IMR-90 (cell line): ENCODE results near the gene TUBGCP3. TPM values are rescaled to one million over a fixed set of nuclear protein-coding genes. Genes with fewer than 3 reads are reported as not detected.

Experiments
- ATAC-seq: fragments of 200-7000 bp; cut with Tn5 transposase; 2 replicates; pipeline ENCODE4 v1.9.1; 2020; ENCODE audit warnings: low read depth, mild to moderate bottlenecking, moderate library complexity
- BruUV-seq: library from RNA; stranded (reverse); fragments of 400-500 nt; replicated peaks from 2 replicates; lab custom pipeline; 2021; lab: Mats Ljungman, UMichigan
- CTCF ChIA-PET: fragments of 300-600 bp; formaldehyde crosslinking; extraction: SDS; loops from one replicate; lab custom pipeline; 2021; ENCODE audit warnings: antibody characterized with exemption; lab: Yijun Ruan, JAX
- POLR2A ChIA-PET: fragments of 300-600 bp; sonication (Branson Sonifier 250); formaldehyde crosslinking; loops from one replicate; lab custom pipeline; 2022; ENCODE audit warnings: antibody characterized with exemption; ENCODE audit not compliant: unreplicated experiment; lab: Charles Lee
- DNase-seq: peaks from one replicate; pipeline ENCODE4 v3.0.0; 2013
- H2AFZ ChIP-seq: replicated peaks from 2 replicates; pipeline ENCODE3; 2013; ENCODE audit warnings: low read length, mild to moderate bottlenecking; ENCODE audit not compliant: poor library complexity
- H2AK5ac ChIP-seq: 2 replicates; pipeline ENCODE4 v1.6.1; 2013; ENCODE audit warnings: low read depth, low read length, inconsistent platforms
- H2AK9ac ChIP-seq: replicated peaks from 2 replicates; pipeline ENCODE3; 2013; ENCODE audit warnings: mild to moderate bottlenecking, low read depth, low read length, moderate library complexity; ENCODE audit not compliant: poor library complexity
- H2BK120ac ChIP-seq: 2 replicates; pipeline ENCODE4 v1.6.1; 2013; ENCODE audit warnings: low read depth, low read length, inconsistent platforms
- H2BK15ac ChIP-seq: 3 replicates; pipeline ENCODE4 v1.6.1; 2013; ENCODE audit warnings: low read depth, low read length, inconsistent platforms
- H2BK20ac ChIP-seq: 2 replicates; pipeline ENCODE4 v1.6.1; 2013; ENCODE audit warnings: low read depth, mild to moderate bottlenecking, inconsistent platforms, low read length, moderate library complexity
- H2BK5ac ChIP-seq: 2 replicates; pipeline ENCODE4 v1.6.1; 2013; ENCODE audit warnings: mild to moderate bottlenecking, low read depth, low read length, inconsistent platforms; ENCODE audit not compliant: poor library complexity, severe bottlenecking
- H3K14ac ChIP-seq: replicated peaks from 2 replicates; pipeline ENCODE4 v1.6.1; 2013; ENCODE audit warnings: low read depth, low read length, inconsistent platforms
- H3K18ac ChIP-seq: 2 replicates; pipeline ENCODE4 v1.6.1; 2013; ENCODE audit warnings: low read depth, low read length, control low read depth
- H3K23ac ChIP-seq: 2 replicates; pipeline ENCODE4 v1.6.1; 2013; ENCODE audit warnings: low read depth, low read length, inconsistent platforms
- H3K27ac ChIP-seq: 2 replicates; pipeline ENCODE4 v1.5.1; 2013; ENCODE audit warnings: mild to moderate bottlenecking, control low read depth, low read length; ENCODE audit not compliant: insufficient read depth
- H3K27me3 ChIP-seq: 2 replicates; pipeline ENCODE4 v1.6.1; 2013; ENCODE audit warnings: low read length; ENCODE audit not compliant: control insufficient read depth, insufficient read depth
- H3K36me3 ChIP-seq: 2 replicates; pipeline ENCODE4 v1.6.1; 2013; ENCODE audit warnings: low read length, mixed read lengths; ENCODE audit not compliant: control insufficient read depth, insufficient read depth
- H3K4ac ChIP-seq: 2 replicates; pipeline ENCODE4 v1.6.1; 2013; ENCODE audit warnings: low read depth, low read length, inconsistent platforms
- H3K4me1 ChIP-seq: 2 replicates; pipeline ENCODE4 v1.6.1; 2013; ENCODE audit warnings: low read length, mixed read lengths; ENCODE audit not compliant: control insufficient read depth, insufficient read depth
- H3K4me2 ChIP-seq: 2 replicates; pipeline ENCODE4 v1.6.1; 2013; ENCODE audit warnings: low read depth, mild to moderate bottlenecking, control low read depth, low read length, moderate library complexity
- H3K4me3 ChIP-seq: 2 replicates; pipeline ENCODE4 v1.5.1; 2013; ENCODE audit warnings: low read depth, mild to moderate bottlenecking, control low read depth, low read length, moderate library complexity; ENCODE audit not compliant: insufficient read depth
- H3K56ac ChIP-seq: 2 replicates; pipeline ENCODE4 v1.6.1; 2013; ENCODE audit warnings: low read length, inconsistent platforms; ENCODE audit not compliant: insufficient read depth; ENCODE audit errors: extremely low read depth
- H3K79me1 ChIP-seq, 2 experiments: 2 replicates each; pipeline ENCODE4 v1.6.1; 2013; ENCODE audit warnings: low read length in 2 of 2, inconsistent platforms in 1 of 2, low read depth in 1 of 2
- H3K9ac ChIP-seq: 2 replicates; pipeline ENCODE4 v1.6.1; 2013; ENCODE audit warnings: low read depth, low read length, control low read depth
- H3K9me1 ChIP-seq: 2 replicates; pipeline ENCODE4 v1.6.1; 2013; ENCODE audit warnings: low read length, inconsistent platforms; ENCODE audit not compliant: insufficient read depth
- H3K9me3 ChIP-seq: 2 replicates; pipeline ENCODE4 v1.6.1; 2013; ENCODE audit warnings: low read length; ENCODE audit not compliant: control insufficient read depth, insufficient read depth
- H4K20me1 ChIP-seq: 2 replicates; pipeline ENCODE4 v1.6.1; 2013; ENCODE audit warnings: low read length, inconsistent platforms; ENCODE audit not compliant: insufficient read depth
- H4K5ac ChIP-seq: 2 replicates; pipeline ENCODE4 v1.6.1; 2013; ENCODE audit warnings: mild to moderate bottlenecking, low read depth, low read length, control low read depth
- H4K8ac ChIP-seq, 2 experiments: 2 replicates each; pipeline ENCODE4 v1.6.1; 2013; ENCODE audit warnings: low read depth in 2 of 2, low read length in 2 of 2, control low read depth in 1 of 2, inconsistent platforms in 1 of 2
- H4K91ac ChIP-seq: 2 replicates; pipeline ENCODE4 v1.6.1; 2013; ENCODE audit warnings: low read depth, low read length, inconsistent platforms; ENCODE audit not compliant: insufficient read depth
- BHLHE40 ChIP-seq: fragments of 150-350 bp; IDR thresholded peaks from 2 replicates; pipeline ENCODE4 v1.6.1; 2016; ENCODE audit warnings: mild to moderate bottlenecking, low read depth, low read length
- CEBPB ChIP-seq: IDR thresholded peaks from 2 replicates; pipeline ENCODE4 v1.6.1; 2012; ENCODE audit warnings: low read depth, low read length, improper control_type of control experiment
- CHD1 ChIP-seq: IDR thresholded peaks from 2 replicates; pipeline ENCODE4 v1.6.1; 2012; ENCODE audit warnings: low read depth, low read length, improper control_type of control experiment
- ELK1 ChIP-seq: fragments of 150-350 bp; IDR thresholded peaks from 2 replicates; pipeline ENCODE4 v1.6.1; 2016; ENCODE audit warnings: low read depth, mild to moderate bottlenecking, low read length, moderate library complexity, borderline replicate concordance
- FOS ChIP-seq: fragments of 150-350 bp; IDR thresholded peaks from 2 replicates; pipeline ENCODE4 v1.6.1; 2016; ENCODE audit warnings: low read depth, low read length
- MAZ ChIP-seq: IDR thresholded peaks from 2 replicates; pipeline ENCODE4 v1.6.1; 2012; ENCODE audit warnings: low read depth, mild to moderate bottlenecking, low read length, improper control_type of control experiment, moderate library complexity, borderline replicate concordance
- RCOR1 ChIP-seq: IDR thresholded peaks from 2 replicates; pipeline ENCODE4 v1.6.1; 2012; ENCODE audit warnings: mild to moderate bottlenecking, low read length, improper control_type of control experiment; ENCODE audit not compliant: insufficient replicate concordance
- RFX5 ChIP-seq: IDR thresholded peaks from 2 replicates; pipeline ENCODE4 v1.8.0; 2012; ENCODE audit warnings: low read depth, mild to moderate bottlenecking, low read length, moderate library complexity
- SMC3 ChIP-seq: fragments of 150-350 bp; IDR thresholded peaks from 2 replicates; pipeline ENCODE4 v1.6.1; 2016; ENCODE audit warnings: low read depth, mild to moderate bottlenecking, antibody characterized with exemption, low read length, moderate library complexity
- WGBS, 2 experiments: methylation state at CpG; one replicate each; pipeline versions ENCODE4 v1.1.5 to v1.1.7; 2013; ENCODE audit warnings: missing lambda C conversion rate in 2 of 2; ENCODE audit not compliant: insufficient read length in 1 of 2; ENCODE audit errors: extremely low coverage in 2 of 2; 5-methylcytosine and 5-hydroxymethylcytosine counted together
- dilution Hi-C: fragments of 300-500 bp; cut with HindIII; formaldehyde crosslinking; loops from one replicate; pipeline ENCODE4 v1.14.3; 2018; ENCODE audit warnings: low sequenced_read_pairs; ENCODE audit not compliant: unreplicated experiment
- in situ Hi-C: fragments of 300-500 bp; cut with MboI; formaldehyde crosslinking; loops from 3 replicates; pipeline ENCODE4 v1.14.3; 2019; ENCODE audit warnings: low sequenced_read_pairs, inconsistent platforms, mixed read lengths
- intact Hi-C: fragments of 100-400 bp; cut with micrococcal nuclease; formaldehyde crosslinking; loops from 2 replicates; pipeline ENCODE4 v1.10.0; 2022
- polyA plus RNA-seq, 3 experiments: library from polyadenylated mRNA; depleted of rRNA; stranded (reverse); fragments of >200 nt; gene quantifications; 2 replicates each; pipeline ENCODE4 v1.2.3, GENCODE V29; 2012; ENCODE audit warnings: low replicate concordance in 1 of 3
- total RNA-seq: library from RNA; depleted of rRNA; stranded (reverse); fragments of >200 nt; gene quantifications from 2 replicates; pipeline ENCODE4 v1.2.3, GENCODE V29; 2012

Gene TUBGCP3
- total and polyA plus RNA-seq, 2 of the 4 experiments (the other 2 are of a cell fraction), result 16.0 to 17.8 TPM

GRCh38 chr13:112483299-112483698 lies 104.7 kb downstream of the TUBGCP3 start:
- dilution Hi-C loops (no loop called here), in situ Hi-C loops (no loop called here), intact Hi-C loops (no loop called here)
- CTCF ChIA-PET, result no interaction called here
- Histone ChIP-seq H2AFZ (no peak overlapping the region), H3K79me1 (no peaks in the 10 kb centered on the region), H3K9ac (no peak overlapping the region), H2BK5ac (no peak overlapping the region), H2AK9ac (no peak overlapping the region), H2AK5ac (no peak overlapping the region), H3K4me3 (no peak overlapping the region), H3K14ac (no peak overlapping the region), H3K27ac (no peak overlapping the region), H3K56ac (no peak overlapping the region), H4K91ac (no peak overlapping the region), H3K27me3 (no peaks in the 10 kb centered on the region), H4K8ac (no peak overlapping the region), H4K20me1 (no peaks in the 10 kb centered on the region), H3K4me2 (no peak overlapping the region), H3K36me3 (peaks cover 1% of the 10 kb centered on the region; the same call in 1 of the 2 replicates), H2BK20ac (no peak overlapping the region), H3K4me1 (0 out of 2 replicates have a peak, but pooled peaks cover 2% of the 10 kb centered on the region), H3K4ac (no peak overlapping the region), H3K9me1 (no peaks in the 10 kb centered on the region; the same call in 1 of the 2 replicates), H3K23ac (no peak overlapping the region), H3K9me3 (no peaks in the 10 kb centered on the region), H2BK15ac (no peak overlapping the region), H3K18ac (no peak overlapping the region), H4K5ac (no peak overlapping the region), H2BK120ac (no peak overlapping the region)
- WGBS, 2 experiments, result no CpG with 5 or more reads among the region's 7 CpGs
- TF ChIP-seq FOS (no peak), BHLHE40 (no peak), SMC3 (no peak), CEBPB (no peak), ELK1 (no peak), RCOR1 (no peak), MAZ (no peak), RFX5 (no peak), CHD1 (no peak)
- POLR2A ChIA-PET, result no interaction called here
- no peak for DNase-seq
- no TSS peak for BruUV-seq
- no peak for ATAC-seq
